Measurements from ENCODE around the gene CLCA4. TPM values are rescaled to one million over a fixed set of nuclear protein-coding genes. Genes with fewer than 3 reads are reported as not detected.
"Not testable (repeated sequence)": the region's sequence is repeated elsewhere in the genome, so short reads cannot be mapped to it uniquely, and the experiment has no call there.

CLCA4 gene
- total RNA-seq, 1 donor from 2014 or later: 12.1 TPM

- Histone ChIP-seq H3K4me3 (ENCODE audit: low read depth, low read length) (no peak overlapping the region), H3K27me3 (ENCODE audit: control insufficient read depth, insufficient read depth, low read length) (no peaks in the 10 kb centered on the region), H3K36me3 (ENCODE audit: control insufficient read depth, insufficient read depth, low read length) (no peaks in the 10 kb centered on the region)
- no peak for TF ChIP-seq CTCF (IDR thresholded peaks at IDR 0.05; ENCODE audit: insufficient read depth, low read length, severe bottlenecking)
- no peak for FAIRE-seq
- no peak for DNase-seq (ENCODE audit: low read depth)
Measured at GRCh38 chr1:86594284-86594770, 47.4 kb downstream of the CLCA4 start.

GRCh38 chr1:86596224-86596623, 49.3 kb downstream of the CLCA4 start:
- no peaks in the 10 kb centered on the region for H3K36me3 ChIP-seq (ENCODE audit: control insufficient read depth, insufficient read depth, low read length)
- DNase-seq (ENCODE audit: low read depth) (no peak), FAIRE-seq (no peak)
- TF ChIP-seq CTCF (IDR thresholded peaks at IDR 0.05; ENCODE audit: insufficient read depth, low read length, severe bottlenecking): no peak
- no peaks in the 10 kb centered on the region for H3K27me3 ChIP-seq (ENCODE audit: control insufficient read depth, insufficient read depth, low read length)
- H3K4me3 ChIP-seq (ENCODE audit: low read depth, low read length): no peak overlapping the region

- H3K36me3 ChIP-seq (ENCODE audit: control insufficient read depth, insufficient read depth, low read length): no peaks in the 10 kb centered on the region
- FAIRE-seq: no peak
- H3K27me3 ChIP-seq (ENCODE audit: control insufficient read depth, insufficient read depth, low read length): no peaks in the 10 kb centered on the region
- no peak for TF ChIP-seq CTCF (IDR thresholded peaks at IDR 0.05; ENCODE audit: insufficient read depth, low read length, severe bottlenecking)
- no peak overlapping the region for H3K4me3 ChIP-seq (ENCODE audit: low read depth, low read length)
- DNase-seq (ENCODE audit: low read depth): no peak
Measured at GRCh38 chr1:86596741-86597290, 49.9 kb downstream of the CLCA4 start.

- DNase-seq (ENCODE audit: low read depth); FAIRE-seq; H3K27me3 ChIP-seq (ENCODE audit: control insufficient read depth, insufficient read depth, low read length); H3K4me3 ChIP-seq (ENCODE audit: low read depth, low read length); H3K36me3 ChIP-seq (ENCODE audit: control insufficient read depth, insufficient read depth, low read length): not testable (repeated sequence)
Measured at GRCh38 chr1:86606080-86606479, 59.2 kb downstream of the CLCA4 start.

- no peak for DNase-seq (ENCODE audit: low read depth)
- TF ChIP-seq CTCF (IDR thresholded peaks at IDR 0.05; ENCODE audit: insufficient read depth, low read length, severe bottlenecking): no peak
- FAIRE-seq: no peak
- Histone ChIP-seq H3K27me3 (ENCODE audit: control insufficient read depth, insufficient read depth, low read length) (no peaks in the 10 kb centered on the region), H3K4me3 (ENCODE audit: low read depth, low read length) (no peak overlapping the region), H3K36me3 (ENCODE audit: control insufficient read depth, insufficient read depth, low read length) (no peaks in the 10 kb centered on the region)
Measured at GRCh38 chr1:86616433-86616832, 69.6 kb downstream of the CLCA4 start.

GRCh38 chr1:86616871-86617270, 70.0 kb downstream of the CLCA4 start:
- TF ChIP-seq CTCF (IDR thresholded peaks at IDR 0.05; ENCODE audit: insufficient read depth, low read length, severe bottlenecking): no peak
- Histone ChIP-seq H3K36me3 (ENCODE audit: control insufficient read depth, insufficient read depth, low read length) (no peaks in the 10 kb centered on the region), H3K27me3 (ENCODE audit: control insufficient read depth, insufficient read depth, low read length) (no peaks in the 10 kb centered on the region), H3K4me3 (ENCODE audit: low read depth, low read length) (no peak overlapping the region)
- FAIRE-seq: peak; percentile 77
- peak; percentile 94 for DNase-seq (ENCODE audit: low read depth)

All from bronchial epithelial cell (primary cell).